T follicular helper cell (primary cell): Measurements from ENCODE around the gene TBPL1.
"Not testable (repeated sequence)": the region's sequence is repeated elsewhere in the genome, so short reads cannot be mapped to it uniquely, and the experiment has no call there.

Experiments
- DNase-seq: peaks from one replicate; pipeline ENCODE4 v3.0.0-alpha.2; 2020; ENCODE audit warnings: low read depth

Gene TBPL1

GRCh38 chr6:133953634-133954415 lies 801 bp downstream of the TBPL1 start:
- no peak for DNase-seq

DNA sequence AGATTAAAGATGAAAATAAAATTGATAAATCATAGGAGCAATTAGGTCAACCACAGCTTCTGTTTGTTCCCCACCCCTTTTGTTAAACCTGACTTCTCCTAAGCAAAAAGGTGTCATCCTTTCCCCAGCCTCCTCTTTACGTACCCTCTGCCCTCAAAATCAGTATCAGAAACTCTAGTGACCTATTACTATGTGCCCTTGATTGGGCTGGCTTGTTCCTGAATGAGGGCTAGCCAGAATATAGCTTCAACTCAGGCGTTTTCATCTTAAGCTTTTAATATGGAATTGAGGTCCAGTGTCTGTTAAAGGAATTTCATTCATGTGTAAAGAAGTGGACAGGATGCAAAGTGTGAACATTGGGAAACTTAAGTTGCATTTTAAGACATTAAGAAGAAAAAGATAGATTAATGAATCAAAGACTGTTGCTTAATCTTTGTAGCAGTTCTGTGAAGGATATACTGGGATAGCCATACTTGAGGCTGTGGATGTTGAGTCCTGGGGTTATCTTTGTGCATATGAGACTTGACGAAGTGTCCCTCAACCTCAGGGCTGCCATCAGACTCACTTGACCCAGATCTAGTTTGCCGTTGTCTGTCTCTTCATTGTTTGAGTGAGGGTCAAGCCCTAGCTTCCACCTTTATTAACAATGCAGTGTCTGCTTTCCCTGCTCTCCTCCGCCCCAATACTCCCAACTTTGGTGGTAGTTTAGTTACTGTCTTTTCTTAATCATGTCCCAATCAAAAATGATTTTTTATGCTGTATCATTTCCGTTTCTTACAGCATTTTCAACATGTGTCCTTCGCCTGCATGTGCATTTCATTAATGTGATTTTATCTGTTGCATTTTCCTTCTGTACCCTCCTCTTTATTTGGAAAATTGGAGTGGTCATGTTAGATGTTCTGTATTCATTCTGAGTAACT lies 1.9 kb downstream of the TBPL1 start:
- no peak for DNase-seq

DNA sequence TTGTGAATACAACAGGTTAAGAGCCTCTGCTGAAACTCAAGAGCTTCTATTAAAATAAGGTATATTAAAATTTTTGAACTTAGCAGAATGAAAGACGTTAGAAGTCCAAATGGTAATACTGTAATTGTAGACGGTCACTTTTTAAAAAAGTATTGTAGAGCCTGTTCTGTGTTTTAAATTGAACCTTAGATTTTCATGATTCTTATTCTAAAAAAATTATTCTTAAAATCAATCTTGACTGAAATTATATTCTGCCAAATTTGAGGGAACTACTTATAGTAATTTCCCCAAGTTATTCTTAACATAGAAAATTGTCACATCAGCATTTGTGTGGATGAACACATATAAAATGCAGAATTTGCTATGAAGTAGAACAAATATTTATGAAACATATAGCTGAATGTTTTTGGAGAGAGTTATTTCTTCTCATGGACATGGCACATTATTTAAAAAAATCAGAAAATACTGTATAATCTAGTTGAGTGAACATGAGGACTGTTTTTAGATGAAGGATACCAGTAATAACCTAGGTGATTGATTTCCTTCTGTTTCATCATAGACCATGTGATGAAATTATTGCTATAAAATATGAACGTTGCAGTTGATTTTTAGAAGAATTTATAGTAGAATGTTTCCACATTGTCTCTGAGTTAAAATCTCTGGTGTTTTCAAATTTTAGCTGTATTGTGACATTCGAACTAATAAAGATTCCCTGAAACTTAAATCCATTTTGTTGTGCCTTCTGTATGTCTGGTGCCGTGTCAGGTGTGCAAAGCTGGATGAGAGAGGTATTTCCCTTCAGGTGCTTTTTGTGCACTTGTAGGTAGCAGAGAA lies 2.8 kb downstream of the TBPL1 start:
- no peak for DNase-seq

DNA sequence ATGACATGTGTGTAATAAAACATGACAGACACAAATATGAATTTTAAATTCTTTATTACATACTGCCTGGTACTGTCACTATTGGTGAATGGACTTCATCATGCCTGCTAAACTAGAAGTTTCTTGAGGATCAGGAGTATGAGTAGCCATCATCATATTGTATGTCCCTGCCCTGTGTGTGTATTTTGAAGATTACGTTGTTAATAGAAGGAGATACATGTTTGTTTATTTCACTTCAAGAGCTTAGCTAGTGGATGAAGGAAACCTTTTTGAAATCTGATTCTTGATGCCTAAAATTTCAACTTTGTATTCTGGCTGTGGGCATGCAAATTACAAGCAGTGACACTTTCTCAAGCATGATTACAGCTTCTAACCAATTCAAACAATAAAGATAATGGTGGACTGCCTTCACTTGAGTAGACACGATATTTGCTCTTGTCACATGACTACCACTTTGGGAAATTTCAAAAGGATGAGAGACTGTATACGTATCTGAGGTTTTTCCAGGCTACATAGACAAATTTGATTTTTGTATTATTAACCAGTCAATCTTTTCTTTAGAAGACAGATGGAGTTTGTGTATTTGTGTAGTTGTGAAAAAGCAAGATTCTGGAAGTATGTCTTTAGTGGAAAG lies 3.5 kb downstream of the TBPL1 start:
- DNase-seq: no peak

GRCh38 chr6:133957227-133957626 lies 4.2 kb downstream of the TBPL1 start:
- no peak for DNase-seq

DNA sequence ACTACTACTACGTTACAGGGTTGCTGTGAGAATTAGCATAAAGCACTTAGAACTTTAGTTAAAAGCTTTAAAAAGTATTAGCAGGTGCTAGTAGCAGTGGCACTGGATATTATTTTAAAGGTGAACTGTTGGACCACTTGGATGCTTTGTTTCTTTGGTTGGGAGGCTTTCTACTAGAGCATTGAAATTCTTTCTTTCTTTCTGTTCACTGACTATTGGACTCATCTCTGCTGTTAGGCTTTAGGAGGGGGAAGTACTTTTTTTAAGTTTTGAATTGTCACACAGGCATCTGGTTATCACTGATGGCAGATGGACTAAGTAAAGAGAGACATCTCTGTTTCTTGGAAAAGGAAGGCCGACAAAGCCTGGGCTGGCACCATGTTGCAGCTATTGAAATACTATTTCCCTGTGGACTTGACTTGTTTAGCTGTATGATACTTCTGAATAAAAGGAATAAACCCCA lies 4.8 kb downstream of the TBPL1 start:
- DNase-seq: no peak

DNA sequence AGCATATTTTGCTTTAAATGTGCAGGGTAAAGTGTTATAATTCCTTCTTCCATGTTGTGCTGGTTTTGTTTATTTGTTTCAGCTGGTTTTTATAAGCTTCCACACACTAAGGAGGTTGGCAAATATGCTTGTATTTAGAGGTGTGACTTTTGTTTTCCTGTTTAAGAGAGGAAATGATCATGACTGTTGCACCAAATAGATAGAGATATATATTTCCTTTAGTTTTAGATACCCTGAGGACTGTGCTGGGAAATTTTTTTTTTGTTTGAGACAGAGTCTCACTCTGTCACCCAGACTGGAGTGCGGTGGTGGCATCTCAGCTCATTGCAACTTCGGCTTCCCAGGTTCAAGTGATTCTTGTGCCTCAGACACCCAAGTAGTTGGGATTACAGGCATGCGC lies 5.8 kb downstream of the TBPL1 start:
- DNase-seq: no peak

- no peak for DNase-seq
Measured at GRCh38 chr6:133959667-133960368, 6.8 kb downstream of the TBPL1 start.

GRCh38 chr6:133961831-133962230 lies 8.8 kb downstream of the TBPL1 start:
- no peak for DNase-seq

DNA sequence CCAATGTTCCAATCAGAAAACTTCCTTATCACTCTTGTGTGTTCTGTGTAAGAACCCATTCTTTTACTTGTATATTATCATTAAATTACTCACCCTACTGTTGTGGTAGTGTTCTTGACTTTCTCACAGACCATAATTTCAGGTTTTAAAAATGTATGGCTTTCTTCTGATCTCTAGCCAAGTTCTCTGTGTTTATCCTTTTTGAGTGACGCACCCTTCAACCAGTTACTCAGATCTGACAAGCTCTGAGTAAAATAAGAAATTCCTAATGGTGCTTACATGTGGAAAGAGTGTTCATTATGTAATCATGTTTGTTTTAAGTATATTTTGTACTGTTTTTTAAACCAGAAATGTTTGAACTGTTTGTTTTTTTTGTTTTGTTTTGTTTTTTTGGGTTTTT lies 11.0 kb downstream of the TBPL1 start:
- no peak for DNase-seq

GRCh38 chr6:133964702-133965101 lies 11.7 kb downstream of the TBPL1 start:
- no peak for DNase-seq

- no peak for DNase-seq
Measured at GRCh38 chr6:133965817-133966360, 12.9 kb downstream of the TBPL1 start.

GRCh38 chr6:133966654-133967329 lies 13.8 kb downstream of the TBPL1 start:
- no peak for DNase-seq

DNA sequence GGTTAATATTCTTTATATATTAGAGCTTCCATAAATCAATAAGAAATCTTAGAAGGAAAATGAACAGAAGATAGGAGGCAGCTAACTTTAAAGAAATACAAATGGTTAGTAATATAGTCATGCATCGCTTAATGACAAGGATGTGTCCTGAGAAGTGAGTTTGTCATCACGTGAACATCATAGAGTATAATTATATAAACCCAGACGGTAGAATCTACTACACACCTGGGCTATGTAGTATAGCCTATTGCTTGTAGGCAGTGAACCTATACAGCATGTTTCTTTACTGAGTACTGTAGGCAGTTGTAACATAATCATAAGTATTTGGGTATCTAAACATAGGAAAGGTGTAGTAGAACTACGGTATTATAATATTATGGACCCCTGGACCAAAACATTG lies 14.3 kb downstream of the TBPL1 start:
- DNase-seq: no peak

DNA sequence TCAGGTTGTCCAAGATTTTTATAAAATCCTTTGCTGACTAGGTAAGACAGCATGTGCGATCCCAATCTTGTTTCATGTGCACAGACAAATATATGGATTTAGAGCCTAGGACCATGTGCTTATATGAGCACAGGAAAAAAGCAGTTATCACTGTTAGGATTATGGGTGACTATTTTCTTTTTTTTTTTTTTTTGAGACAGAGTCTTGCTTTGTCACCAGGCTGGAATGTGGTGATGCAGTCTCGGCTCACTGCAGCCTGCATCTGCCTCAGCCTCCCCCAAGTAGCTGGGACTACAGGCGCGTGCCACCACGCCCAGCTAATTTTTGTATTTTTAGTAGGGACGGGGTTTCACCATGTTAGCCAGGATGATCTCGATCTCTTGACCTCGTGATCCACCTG lies 14.8 kb downstream of the TBPL1 start:
- DNase-seq: not testable (repeated sequence)

DNA sequence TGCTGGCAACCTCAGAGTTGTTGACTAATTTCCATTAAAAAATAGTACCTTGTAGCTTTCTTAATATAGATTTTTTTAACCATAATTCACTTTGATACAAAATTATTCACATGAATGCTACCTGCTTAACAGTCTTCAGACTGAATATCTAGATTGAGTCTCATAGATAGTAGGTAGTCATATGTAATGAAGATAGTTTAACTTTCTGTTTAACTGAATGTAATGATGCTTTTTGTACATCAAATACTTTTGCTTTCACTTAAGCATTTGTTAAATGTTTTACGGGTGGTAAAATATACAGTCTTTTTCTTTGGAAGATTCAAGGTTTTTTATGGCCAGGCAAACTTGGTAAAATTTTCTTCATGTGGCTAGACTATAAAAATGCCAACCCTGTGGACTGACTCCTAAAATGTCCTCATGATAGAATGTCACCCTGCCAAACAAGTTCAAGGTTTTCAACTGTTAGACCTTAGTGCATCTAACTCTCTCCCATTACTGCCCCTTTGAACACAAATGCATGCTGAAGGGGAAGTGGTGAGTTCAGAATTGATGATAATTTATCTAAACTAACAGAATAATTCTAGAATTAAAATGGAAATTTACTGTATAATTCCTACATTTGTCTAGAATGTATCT lies 16.4 kb downstream of the TBPL1 start:
- DNase-seq: no peak

- DNase-seq: no peak
Measured at GRCh38 chr6:133969921-133970295, 16.9 kb downstream of the TBPL1 start.

DNA sequence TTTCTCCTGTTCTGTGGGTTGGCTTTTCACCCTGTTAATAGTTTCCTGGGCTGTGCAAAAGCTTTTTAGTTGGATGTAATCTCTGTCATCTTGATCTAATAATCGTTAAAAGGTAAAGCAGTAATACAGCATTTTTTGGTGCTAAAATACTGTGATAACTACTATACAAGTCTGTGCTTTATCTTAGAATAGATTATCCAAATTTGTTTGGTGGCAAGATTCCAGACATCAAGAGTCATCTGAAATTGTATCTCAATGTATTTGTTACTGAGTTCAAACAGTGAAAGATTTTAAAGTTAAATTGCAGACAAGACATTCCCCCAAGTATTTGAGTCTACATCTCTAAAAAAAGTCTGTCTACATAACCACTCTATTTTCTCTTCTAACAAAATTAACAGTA lies 18.8 kb downstream of the TBPL1 start:
- DNase-seq: no peak

GRCh38 chr6:133972388-133972787 lies 19.4 kb downstream of the TBPL1 start:
- DNase-seq: no peak
